ENCODE results near the gene ESPNL.
A peak's percentile ranks its signal among the peaks of the same experiment; 100 is the strongest.

Gene ESPNL

GRCh38 chr2:238127165-238128060, 27.3 kb downstream of the ESPNL start:
- DNase-seq (ENCODE audit: low spot score): peak; percentile 72

- no peak for DNase-seq (ENCODE audit: low spot score)
Observed at GRCh38 chr2:238128061-238128440, 27.9 kb downstream of the ESPNL start.

DNA sequence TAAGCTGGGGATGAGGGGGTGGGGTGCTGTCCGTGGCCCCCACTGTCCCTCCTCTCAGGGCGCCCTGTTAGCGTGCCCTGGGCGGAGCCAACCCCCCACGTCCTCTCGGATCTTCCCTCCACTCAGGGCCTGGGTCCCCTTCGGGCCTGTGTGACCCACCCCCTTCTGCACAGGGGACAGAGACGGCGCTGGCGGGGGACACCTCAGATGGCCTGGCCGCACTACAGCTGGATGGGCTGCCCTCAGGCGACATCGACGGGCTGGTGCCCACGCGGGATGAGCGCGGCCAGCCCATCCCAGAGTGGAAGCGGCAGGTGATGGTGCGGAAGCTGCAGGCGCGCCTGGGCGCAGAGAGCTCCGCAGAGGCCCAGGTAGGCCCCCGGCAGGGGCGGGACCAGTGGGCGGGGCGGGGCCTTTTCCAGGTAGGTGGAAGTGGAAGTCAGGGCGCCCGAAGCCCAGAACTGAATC, 28.4 kb downstream of the ESPNL start:
- DNase-seq (ENCODE audit: low spot score): peak; percentile 69

DNA sequence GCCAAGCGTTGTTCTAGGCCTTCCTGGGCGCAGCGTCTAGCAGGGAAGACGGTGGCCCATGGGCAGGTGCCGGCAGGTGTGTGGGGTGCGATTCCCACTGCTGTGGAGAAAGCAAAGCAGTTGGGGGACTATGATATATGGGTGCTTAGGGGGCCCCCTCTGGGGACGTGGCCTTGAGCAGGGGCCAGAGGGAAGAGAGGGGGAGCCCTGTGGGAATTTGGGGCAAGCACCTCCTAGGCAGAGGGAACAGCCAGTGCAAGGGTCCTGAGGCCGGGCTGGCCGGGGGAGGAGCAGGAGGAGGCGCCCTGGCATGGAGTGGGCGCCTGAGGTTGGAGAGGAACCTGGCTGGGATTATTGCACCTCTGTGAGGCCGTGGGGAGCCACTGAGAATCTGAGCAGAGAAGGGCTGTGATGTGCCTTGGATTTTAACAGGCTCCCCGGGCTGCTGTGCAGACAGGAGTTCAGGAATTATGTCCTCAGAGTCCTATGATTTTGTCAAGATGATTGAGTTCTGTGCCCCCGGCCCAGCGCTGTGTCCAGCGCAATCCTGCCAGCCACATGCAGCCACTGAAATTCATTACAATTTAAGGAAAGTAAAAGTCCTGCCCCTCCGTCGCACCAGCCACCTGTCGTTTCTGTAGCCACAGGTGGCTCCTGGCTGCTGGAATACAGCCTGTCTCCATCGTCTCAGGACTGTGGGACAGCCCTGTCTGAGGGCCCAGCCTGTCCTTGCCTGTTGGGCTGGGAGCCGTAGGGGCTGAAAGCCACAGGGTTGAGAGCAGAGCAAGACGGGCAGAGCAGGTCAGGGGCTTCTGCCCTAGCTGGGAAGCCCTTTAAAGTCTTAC, 29.2 kb downstream of the ESPNL start:
- DNase-seq (ENCODE audit: low spot score): no peak

GRCh38 chr2:238130111-238130695, 30.1 kb downstream of the ESPNL start:
- no peak for DNase-seq (ENCODE audit: low spot score)

DNA sequence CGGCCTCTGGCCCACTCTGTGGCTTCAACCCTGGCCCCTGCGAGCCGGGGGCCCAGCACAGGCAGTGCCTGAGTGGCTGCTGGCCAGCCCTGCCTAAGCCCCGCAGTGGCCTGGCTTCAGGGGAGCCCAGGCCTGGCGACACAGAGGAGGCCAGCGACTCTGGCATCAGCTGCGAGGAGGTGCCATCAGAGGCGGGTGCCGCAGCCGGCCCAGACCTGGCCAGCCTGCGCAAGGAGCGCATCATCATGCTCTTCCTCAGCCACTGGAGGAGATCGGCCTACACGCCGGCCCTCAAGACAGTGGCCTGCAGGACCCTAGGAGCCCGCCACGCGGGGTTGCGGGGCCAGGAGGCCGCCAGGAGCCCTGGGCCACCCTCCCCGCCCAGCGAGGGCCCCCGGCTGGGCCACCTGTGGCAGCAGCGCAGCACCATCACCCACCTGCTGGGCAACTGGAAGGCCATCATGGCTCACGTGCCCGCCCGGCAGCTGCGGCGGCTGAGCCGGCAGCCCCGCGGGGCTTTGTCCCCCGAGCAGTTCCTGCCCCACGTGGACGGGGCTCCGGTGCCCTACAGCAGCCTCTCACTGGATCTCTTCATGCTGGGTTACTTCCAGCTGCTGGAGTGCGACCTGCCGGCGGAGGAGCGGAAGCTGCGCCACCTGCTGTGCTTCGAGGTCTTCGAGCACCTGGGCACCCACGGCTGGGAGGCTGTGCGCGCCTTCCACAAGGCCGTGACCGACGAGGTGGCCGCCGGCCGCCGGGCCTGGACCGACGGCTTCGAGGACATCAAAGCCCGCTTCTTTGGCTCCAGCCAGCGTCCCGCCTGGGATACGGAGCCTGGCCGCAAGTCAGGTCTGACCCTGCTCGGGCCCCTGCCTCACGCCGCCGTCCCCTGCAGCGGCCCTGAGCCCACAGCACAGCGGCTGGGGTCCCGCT, 30.8 kb downstream of the ESPNL start:
- DNase-seq (ENCODE audit: low spot score): no peak

GRCh38 chr2:238131761-238132462, 31.8 kb downstream of the ESPNL start:
- no peak for DNase-seq (ENCODE audit: low spot score)

DNA sequence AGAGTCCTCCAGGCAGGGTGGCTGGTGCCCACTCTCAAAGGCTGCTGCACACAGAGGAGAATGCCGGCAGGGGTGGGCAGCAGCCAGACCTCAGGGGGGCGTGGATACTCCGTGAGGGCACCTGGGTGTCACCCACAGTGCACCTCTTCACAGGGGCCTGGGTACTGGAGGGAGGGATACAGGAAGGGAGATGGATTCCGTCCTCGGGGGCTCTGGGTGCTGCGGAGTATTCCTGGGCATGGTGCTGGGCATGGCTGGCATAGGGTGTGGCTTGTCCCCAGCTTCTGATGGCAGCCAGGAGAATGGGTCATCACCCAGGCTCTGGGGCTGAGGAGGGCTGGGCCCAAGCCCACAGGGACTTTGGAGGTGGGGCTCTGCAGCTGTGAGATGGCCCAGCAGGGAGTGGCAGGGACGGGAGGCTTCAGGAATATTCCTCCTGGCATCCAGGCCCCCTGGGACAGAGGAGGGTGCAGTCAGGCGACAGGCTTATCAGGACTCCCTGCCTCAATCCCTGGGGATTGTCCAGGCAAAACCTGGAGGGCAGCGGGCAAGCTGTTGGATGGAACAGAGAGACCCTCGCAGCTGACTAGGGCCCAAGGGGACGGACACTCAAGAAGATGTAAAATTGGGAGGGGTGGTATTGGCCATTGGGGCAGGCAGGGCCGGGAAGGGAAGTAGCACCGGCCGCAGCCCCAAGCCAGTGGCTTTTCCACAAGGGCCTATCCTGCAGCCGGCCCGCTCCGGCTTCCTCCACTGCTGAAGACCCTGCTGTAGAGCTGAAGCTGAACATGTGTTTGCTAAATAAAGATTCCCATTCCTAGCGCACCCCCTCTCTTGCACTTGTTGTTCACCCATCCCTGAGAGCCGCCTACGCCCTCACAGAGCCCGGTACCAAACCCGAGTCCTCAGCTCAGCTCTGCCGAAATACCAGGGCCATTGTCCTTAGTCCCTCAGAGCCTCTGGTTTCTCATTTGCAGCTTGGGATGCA, 32.6 kb downstream of the ESPNL start:
- no peak for DNase-seq (ENCODE audit: low spot score)

DNA sequence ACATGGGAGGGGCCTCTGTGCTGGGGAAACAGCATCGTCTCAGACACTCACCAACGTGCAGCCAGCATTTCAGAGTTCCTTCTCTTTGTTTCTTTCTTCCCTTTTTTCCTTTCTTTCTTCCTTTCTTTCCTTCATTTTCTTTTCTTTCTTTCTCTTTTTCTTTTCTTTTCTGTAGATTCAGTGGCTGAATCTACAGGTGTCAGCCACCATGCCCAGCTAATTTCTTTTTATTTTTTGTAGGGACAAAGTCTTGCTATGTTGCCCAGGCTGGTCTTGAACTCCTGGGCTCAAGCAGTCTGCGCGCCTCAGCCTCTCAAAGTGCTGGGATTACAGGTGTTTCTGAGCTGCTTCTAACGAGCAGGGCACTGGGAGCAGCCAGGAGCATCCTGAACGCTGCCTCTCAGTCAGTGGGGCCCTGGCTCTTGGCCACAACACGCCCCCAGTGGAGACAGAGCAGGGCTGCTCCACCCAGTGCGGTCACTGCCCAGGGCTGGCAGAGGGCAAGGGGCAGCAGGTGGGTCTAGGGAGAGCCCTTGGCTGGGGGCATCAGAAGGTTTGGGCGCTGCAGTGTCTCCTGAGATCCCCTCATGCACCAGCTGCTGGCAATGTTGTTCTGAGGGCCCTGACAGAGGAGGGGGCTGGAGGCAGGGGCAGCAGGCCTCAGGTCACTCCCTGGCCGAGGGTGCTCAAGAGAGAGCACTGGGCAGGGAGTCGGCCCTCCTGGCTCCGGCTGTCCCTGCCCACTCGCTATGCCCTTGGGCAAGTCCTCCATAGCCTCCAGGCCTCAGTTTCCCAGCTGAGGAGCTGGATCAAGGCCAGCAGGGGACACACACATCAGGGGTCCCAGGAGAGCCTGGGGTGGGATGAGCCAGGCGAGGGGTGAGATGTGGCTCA, 33.6 kb downstream of the ESPNL start:
- no peak for DNase-seq (ENCODE audit: low spot score)

GRCh38 chr2:238134393-238134785, 34.2 kb downstream of the ESPNL start:
- DNase-seq (ENCODE audit: low spot score): no peak

- no peak for DNase-seq (ENCODE audit: low spot score)
Observed at GRCh38 chr2:238135601-238136150, 35.5 kb downstream of the ESPNL start.

DNA sequence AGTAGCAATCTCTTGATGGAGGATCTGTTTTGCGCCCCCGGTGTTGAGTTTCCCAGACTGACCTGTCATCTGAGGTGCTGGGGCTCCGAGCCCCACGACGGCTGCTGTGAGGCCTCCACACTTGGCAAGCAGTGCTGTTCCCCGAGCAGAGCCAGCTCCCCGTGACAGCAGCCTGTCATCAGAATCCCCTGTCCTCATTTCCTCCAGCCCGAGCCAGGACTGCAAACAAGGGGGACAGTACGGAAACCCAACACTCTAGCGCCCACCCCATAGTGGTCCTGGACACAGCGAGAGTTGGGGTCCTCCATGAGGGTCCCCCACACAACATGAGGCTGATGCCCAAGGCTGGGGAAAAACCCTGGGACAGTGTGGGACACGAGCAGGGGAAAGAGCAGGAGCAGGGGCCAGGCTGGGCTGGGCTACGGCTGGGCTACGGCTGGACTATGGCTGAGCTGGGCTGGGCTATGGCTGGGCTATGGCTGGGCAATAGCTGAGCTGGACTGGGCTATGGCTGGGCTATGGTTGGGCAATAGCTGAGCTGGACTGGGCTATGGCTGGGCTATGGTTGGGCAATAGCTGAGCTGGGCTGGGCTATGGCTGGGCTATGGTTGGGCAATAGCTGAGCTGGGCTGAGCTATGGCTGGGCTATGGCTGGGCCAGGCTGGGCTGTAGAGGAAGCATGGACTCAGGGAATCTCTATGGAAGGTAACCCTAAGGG, 36.8 kb downstream of the ESPNL start:
- no peak for DNase-seq (ENCODE audit: low spot score)

DNA sequence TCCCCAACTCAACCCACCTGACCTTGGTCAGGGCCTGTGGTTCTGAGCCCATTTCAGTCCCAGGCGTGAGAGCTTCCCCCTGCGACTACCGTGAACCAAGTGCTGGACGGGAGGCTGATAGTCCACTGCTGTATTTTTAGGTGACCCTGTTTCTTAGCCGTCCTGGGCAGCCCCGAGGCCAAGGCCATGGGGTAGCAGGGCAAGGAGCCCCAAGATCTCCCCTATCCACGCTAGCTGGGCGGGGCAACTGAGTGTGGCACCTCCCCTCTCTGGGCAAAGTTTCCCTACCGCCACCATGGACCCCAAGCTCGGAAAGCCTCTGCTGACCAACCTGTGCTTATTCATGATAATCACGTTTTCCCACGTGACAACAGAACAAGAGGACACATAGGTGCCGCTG, 37.7 kb downstream of the ESPNL start:
- DNase-seq (ENCODE audit: low spot score): no peak

- DNase-seq (ENCODE audit: low spot score): no peak
Observed at GRCh38 chr2:238138331-238139195, 38.4 kb downstream of the ESPNL start, which contains the start of gene KLHL30. KLHL30 (plus strand) TSS chr2:238138668; CDS start chr2:238140755, 2,087 bp downstream.

GRCh38 chr2:238139196-238140039, 39.3 kb downstream of the ESPNL start:
- peak; percentile 83 for DNase-seq (ENCODE audit: low spot score)

Measured in iPS-NIHi11 (cell line).